A549 treated with AZD9567 at 1 μM for 4 hours (cell line): Measurements from ENCODE around the gene PPRC1. TPM values are rescaled to one million over a fixed set of nuclear protein-coding genes. Genes with fewer than 3 reads are reported as not detected.

Experiments used
- total RNA-seq: library from RNA; stranded (reverse); fragments of 200-300 nt; extraction: Qiagen RNA extraction; gene quantifications from 5 replicates; pipeline ENCODE4 v1.2.3, GENCODE V29; 2022; ENCODE audit not compliant: insufficient read depth

Gene PPRC1
- 49.5 to 64.0 TPM (median 57.7 TPM) in 5 replicates for total RNA-seq

GRCh38 chr10:102132563-102133372, at the start of gene PPRC1:
Gene PPRC1 (plus strand): TSS chr10:102133040. CDS start chr10:102133069, 29 bp downstream.

GRCh38 chr10:102120142-102120990, 12.5 kb upstream of the PPRC1 start, which contains the start of gene LDB1:
Gene LDB1 (minus strand): TSS chr10:102120368. CDS start chr10:102120110, 258 bp downstream.

GRCh38 chr10:102151774-102152544, 19.1 kb downstream of the PPRC1 start, which contains the start of gene NOLC1:
Gene NOLC1 (plus strand): TSS chr10:102152389. CDS start chr10:102152411, 22 bp downstream.

Other genes starting within 250 kb of the PPRC1 start
- gene ARMH3, start 76.9 kb upstream of the PPRC1 start, total RNA-seq, result 6.9 to 11.5 TPM (median 10.7 TPM) in 5 replicates
- gene HPS6, start 67.7 kb upstream of the PPRC1 start, total RNA-seq, result 25.7 to 40.3 TPM (median 37.5 TPM) in 5 replicates
- gene LDB1, start 12.7 kb upstream of the PPRC1 start, total RNA-seq, result 31.0 to 36.7 TPM (median 35.8 TPM) in 5 replicates
- gene NOLC1, start 19.3 kb downstream of the PPRC1 start, total RNA-seq, result 164 to 179 TPM (median 178 TPM) in 5 replicates
- gene ELOVL3, start 93.3 kb downstream of the PPRC1 start, total RNA-seq, result 0.31 to 1.5 TPM (median 0.42 TPM) in 5 replicates
- 0.35 to 0.70 TPM (median 0.63 TPM) in 4 of 5 replicates, not detected in the other for gene PITX3, start 108.5 kb downstream of the PPRC1 start, total RNA-seq
- 23.9 to 28.6 TPM (median 27.0 TPM) in 5 replicates for gene GBF1, start 112.5 kb downstream of the PPRC1 start, total RNA-seq